HG03457 (cell line): ENCODE results near the gene PPT2.
"Not testable (repeated sequence)": the region's sequence is repeated elsewhere in the genome, so short reads cannot be mapped to it uniquely, and the experiment has no call there.

Experiments
- ATAC-seq: cut with Tn5 transposase; IDR thresholded peaks from one replicate; pipeline ENCODE4 v1.9.1; 2021; ENCODE audit warnings: moderate number of reproducible peaks; ENCODE audit not compliant: unreplicated experiment

Gene PPT2

GRCh38 chr6:32203426-32204267 lies 49.7 kb downstream of the PPT2 start:
- ATAC-seq, result no peak

GRCh38 chr6:32204268-32204715 lies 50.4 kb downstream of the PPT2 start:
- ATAC-seq, result no peak

- ATAC-seq, result no peak
These were observed 55.1 kb downstream of the PPT2 start for GRCh38 chr6:32208996-32209395.

- ATAC-seq, result no peak
These were observed 56.3 kb downstream of the PPT2 start for GRCh38 chr6:32210191-32210601.

GRCh38 chr6:32211432-32211831 lies 57.5 kb downstream of the PPT2 start:
- ATAC-seq, result not testable (repeated sequence)

GRCh38 chr6:32212076-32212760 lies 58.3 kb downstream of the PPT2 start:
- no peak for ATAC-seq
